Measurements from ENCODE around the gene NELL1. TPM values are rescaled to one million over a fixed set of nuclear protein-coding genes. Genes with fewer than 3 reads are reported as not detected.

NELL1 gene
- total RNA-seq, 4 donors from 2014 or later, result 0.27 TPM; not detected in 3

DNA sequence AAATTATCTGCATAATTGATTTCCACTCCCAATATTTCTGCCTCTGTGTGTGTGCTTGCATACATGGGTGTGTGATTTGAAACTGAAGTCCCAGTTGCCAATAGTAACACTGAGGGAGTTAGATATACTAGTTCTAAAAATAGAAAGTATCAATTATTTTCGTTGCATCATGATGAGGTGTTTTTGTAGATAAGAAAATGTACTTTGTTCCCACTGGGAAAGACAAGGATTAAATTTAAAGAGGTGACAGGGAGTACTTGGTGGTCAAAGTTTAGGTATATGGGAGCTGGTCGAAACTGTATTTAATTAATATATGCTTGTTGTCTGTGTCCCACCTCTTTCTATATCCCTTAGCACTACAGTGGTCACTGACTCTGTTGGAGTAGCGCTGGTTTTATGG lies 444.5 kb downstream of the NELL1 start:
- Histone ChIP-seq H3K27me3 (no peaks in the 10 kb centered on the region), H3K36me3 (no peaks in the 10 kb centered on the region), H3K4me1 (no peaks in the 10 kb centered on the region), H3K27ac (no peak overlapping the region), H3K4me3 (no peak overlapping the region), H3K9me3 (no peaks in the 10 kb centered on the region)
- 54 to 58% methylated on average over 3 of the region's 3 CpGs for WGBS, 2 donors (ENCODE audit: low coverage in 1 of 2)
- TF ChIP-seq POLR2AphosphoS5 (IDR thresholded peaks at IDR 0.05) (no peak), CTCF (IDR thresholded peaks at IDR 0.05) (no peak), POLR2A (IDR thresholded peaks at IDR 0.05) (no peak), EP300 (IDR thresholded peaks at IDR 0.05; ENCODE audit: low read depth) (no peak)
- in situ Hi-C loops (cut with MboI; ENCODE audit: low pct_ligation_motif_present in 1 of 4, low pct_unique_long_range_greater_than_20kb in 1 of 4, low sequenced_read_pairs in 3 of 4) (no loop called here), intact Hi-C loops (cut with DNase I; ENCODE audit: low total_unique reads) (no loop called here)
- DNase-seq, result no peak

DNA sequence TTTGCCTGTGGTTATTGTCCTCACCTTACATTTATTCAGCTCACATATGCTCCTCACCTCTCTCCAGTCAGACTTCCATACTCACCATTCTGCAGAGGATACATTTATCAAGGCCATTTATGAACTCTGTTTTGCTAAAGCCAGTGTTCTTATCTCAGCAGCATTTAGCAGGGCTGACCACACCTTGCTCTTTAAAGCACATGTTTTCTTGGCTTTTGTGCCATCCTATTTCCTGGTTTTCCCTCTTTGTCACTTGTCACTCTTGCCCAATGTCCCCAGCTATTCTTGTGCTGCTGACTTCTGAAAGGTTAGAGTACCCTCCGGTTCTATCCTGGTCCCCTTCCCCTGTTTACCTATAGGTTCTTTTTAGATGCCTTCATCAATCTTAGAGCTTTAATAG lies 446.6 kb downstream of the NELL1 start:
- TF ChIP-seq EP300 (IDR thresholded peaks at IDR 0.05; ENCODE audit: low read depth), result no peak
- no peak for TF ChIP-seq CTCF (IDR thresholded peaks at IDR 0.05)
- TF ChIP-seq POLR2AphosphoS5 (IDR thresholded peaks at IDR 0.05), result no peak
- TF ChIP-seq POLR2A (IDR thresholded peaks at IDR 0.05), result no peak
- Histone ChIP-seq H3K4me3 (no peak overlapping the region), H3K27me3 (no peaks in the 10 kb centered on the region), H3K9me3 (no peaks in the 10 kb centered on the region), H3K27ac (no peak overlapping the region), H3K36me3 (no peaks in the 10 kb centered on the region), H3K4me1 (no peaks in the 10 kb centered on the region)
- DNase-seq, result no peak
- intact Hi-C loops (cut with DNase I; ENCODE audit: low total_unique reads) (no loop called here), in situ Hi-C loops (cut with MboI; ENCODE audit: low pct_ligation_motif_present in 1 of 4, low pct_unique_long_range_greater_than_20kb in 1 of 4, low sequenced_read_pairs in 3 of 4) (no loop called here)
- 90 to 92% methylated on average over 1 of the region's 1 CpG for WGBS, 2 donors (ENCODE audit: low coverage in 1 of 2)

GRCh38 chr11:21119411-21119810 lies 450.0 kb downstream of the NELL1 start:
- H3K36me3 ChIP-seq, result no peaks in the 10 kb centered on the region
- no peak overlapping the region for H3K27ac ChIP-seq

DNA sequence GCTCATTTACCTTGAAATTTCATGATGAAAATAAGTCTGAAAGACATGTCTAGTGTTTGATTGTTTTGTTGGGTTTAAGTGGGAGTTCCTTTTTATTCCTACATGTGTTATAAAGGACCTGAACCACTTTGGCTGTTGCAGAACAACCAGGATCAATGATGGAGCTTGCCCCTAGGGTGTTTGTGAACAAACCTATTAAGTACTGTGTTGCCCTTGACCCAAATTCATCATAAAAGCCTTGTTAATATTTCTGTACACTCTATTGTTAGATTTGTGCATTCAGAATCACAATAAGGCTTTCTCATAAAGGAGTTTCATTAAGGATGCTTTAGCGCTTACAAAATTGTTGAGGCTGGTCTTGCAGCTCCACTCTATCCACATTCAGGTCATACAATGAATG lies 452.6 kb downstream of the NELL1 start:
- intact Hi-C loops (cut with DNase I; ENCODE audit: low total_unique reads) (no loop called here), in situ Hi-C loops (cut with MboI; ENCODE audit: low pct_ligation_motif_present in 1 of 4, low pct_unique_long_range_greater_than_20kb in 1 of 4, low sequenced_read_pairs in 3 of 4) (no loop called here)
- H3K27ac ChIP-seq, result no peak overlapping the region
- H3K36me3 ChIP-seq, result no peaks in the 10 kb centered on the region
- H3K4me1 ChIP-seq, result no peaks in the 10 kb centered on the region
- H3K9me3 ChIP-seq, result no peaks in the 10 kb centered on the region
- no peak for TF ChIP-seq POLR2A (IDR thresholded peaks at IDR 0.05)
- no peak for TF ChIP-seq CTCF (IDR thresholded peaks at IDR 0.05)
- no peak for TF ChIP-seq POLR2AphosphoS5 (IDR thresholded peaks at IDR 0.05)
- TF ChIP-seq EP300 (IDR thresholded peaks at IDR 0.05; ENCODE audit: low read depth), result no peak
- no peak for DNase-seq
- H3K4me3 ChIP-seq, result no peak overlapping the region
- 93 to 100% methylated on average over 1 of the region's 1 CpG for WGBS, 2 donors (ENCODE audit: low coverage in 1 of 2)
- H3K27me3 ChIP-seq, result no peaks in the 10 kb centered on the region

More at GRCh38 chr11:21119411-21119810, 450.0 kb downstream of the NELL1 start:
- intact Hi-C loops (cut with DNase I; ENCODE audit: low total_unique reads), result no loop called here
- TF ChIP-seq POLR2A (IDR thresholded peaks at IDR 0.05), result no peak
- TF ChIP-seq EP300 (IDR thresholded peaks at IDR 0.05; ENCODE audit: low read depth), result no peak
- no peak for TF ChIP-seq CTCF (IDR thresholded peaks at IDR 0.05)
- TF ChIP-seq POLR2AphosphoS5 (IDR thresholded peaks at IDR 0.05), result no peak
- Histone ChIP-seq H3K4me1 (no peaks in the 10 kb centered on the region), H3K4me3 (no peak overlapping the region), H3K27me3 (no peaks in the 10 kb centered on the region), H3K9me3 (no peaks in the 10 kb centered on the region)
- no peak for DNase-seq
- 26 to 44% methylated on average over 3 of the region's 3 CpGs for WGBS, 2 donors (ENCODE audit: low coverage in 1 of 2)
- in situ Hi-C loops (cut with MboI; ENCODE audit: low pct_ligation_motif_present in 1 of 4, low pct_unique_long_range_greater_than_20kb in 1 of 4, low sequenced_read_pairs in 3 of 4), result no loop called here

All from transverse colon (tissue), 4 donors.